NCI-H526 (cell line): Measurements from ENCODE around the gene FOXK2.
"Not testable (repeated sequence)": the region's sequence is repeated elsewhere in the genome, so short reads cannot be mapped to it uniquely, and the experiment has no call there.

Experiments used
- DNase-seq, 2 experiments: peaks; one replicate each; lab custom pipeline; 2025; lab: John Stamatoyannopoulos, UW

Gene FOXK2

DNA sequence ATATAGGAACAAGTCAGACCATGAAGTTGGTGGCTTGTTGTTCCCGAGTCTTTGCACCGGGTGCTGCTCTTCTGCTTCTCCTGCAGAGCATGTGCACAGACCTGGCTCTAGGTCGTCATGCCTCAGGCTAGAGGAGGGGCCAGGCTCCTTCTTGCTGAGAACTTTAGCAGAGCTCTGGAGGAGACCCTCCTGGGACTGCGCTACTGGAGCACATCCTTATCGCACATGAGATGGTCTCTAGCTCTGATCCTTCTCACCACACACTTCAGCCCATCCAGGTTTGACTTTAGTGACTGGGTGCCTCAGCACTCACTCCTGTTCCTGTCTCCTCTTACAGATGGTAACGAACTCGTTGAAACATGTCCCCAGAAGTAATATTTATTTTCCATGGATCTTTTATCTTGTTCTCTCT is 14.9 kb downstream of the FOXK2 start:
- no peak for DNase-seq

DNA sequence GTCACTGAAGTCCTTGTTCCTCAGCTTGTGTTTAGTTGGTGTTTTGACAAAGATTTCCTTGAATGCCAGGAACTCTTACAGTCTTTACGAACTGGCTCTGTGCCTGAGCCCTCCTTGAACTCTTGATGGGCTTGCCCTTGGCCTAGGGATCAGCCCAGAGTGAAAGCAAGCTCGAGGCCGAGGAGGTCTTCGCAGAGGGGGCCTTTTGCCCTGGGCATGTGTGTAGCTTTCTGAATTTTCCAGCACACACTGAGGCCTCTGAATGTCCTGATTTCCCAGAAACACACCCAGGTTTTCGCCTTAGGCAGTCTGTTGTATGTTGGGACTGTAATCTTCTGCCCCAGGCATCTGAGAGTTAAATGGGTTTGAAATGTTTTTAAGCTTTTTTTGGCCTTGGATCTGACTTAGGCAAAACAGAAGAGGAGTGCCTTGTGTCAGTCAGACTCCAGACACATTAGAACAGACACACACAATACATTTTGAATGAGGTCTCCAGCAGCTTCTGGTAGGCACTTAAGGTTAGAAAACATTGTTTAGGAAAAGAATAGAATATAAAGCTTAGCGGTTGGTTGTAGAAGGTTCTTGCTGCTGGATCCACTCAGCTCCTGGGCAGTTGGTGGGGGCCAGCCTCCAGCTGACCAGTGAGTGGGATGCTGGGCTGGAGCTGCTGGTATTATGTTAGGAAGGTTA is 17.1 kb downstream of the FOXK2 start:
- DNase-seq: no peak

DNA sequence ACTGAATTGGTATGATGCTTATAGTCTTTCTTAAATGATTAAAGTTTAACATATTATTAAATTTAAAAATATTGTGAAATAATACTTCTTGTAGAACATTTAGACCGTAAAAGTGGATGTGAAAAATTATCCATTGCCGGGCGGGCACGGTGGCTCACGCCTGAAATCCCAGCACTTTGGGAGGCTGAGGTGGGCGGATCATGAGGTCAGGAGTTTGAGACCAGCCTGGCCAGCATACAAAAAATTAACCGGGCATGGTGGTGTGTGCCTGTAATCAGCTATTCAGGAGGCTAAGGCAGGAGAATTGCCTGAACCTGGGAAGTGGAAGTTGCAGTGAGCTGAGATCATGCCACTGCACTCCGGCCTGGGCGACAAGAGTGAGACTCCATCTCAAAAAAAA is 17.7 kb downstream of the FOXK2 start:
- not testable (repeated sequence) for DNase-seq

DNA sequence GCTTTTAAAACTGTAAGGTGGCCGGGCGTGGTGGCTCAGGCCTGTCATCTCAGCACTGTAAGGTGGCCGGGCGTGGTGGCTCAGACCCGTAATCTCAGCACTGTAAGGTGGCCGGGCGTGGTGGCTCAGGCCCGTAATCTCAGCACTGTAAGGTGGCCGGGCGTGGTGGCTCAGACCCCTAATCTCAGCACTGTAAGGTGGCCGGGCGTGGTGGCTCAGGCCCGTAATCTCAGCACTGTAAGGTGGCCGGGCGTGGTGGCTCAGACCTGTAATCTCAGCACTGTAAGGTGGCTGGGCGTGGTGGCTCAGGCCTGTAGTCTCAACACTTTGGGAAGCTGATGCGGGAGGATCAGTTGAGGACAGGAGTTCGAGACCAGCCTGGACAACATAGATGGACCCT is 19.5 kb downstream of the FOXK2 start:
- DNase-seq: not testable (repeated sequence)

DNA sequence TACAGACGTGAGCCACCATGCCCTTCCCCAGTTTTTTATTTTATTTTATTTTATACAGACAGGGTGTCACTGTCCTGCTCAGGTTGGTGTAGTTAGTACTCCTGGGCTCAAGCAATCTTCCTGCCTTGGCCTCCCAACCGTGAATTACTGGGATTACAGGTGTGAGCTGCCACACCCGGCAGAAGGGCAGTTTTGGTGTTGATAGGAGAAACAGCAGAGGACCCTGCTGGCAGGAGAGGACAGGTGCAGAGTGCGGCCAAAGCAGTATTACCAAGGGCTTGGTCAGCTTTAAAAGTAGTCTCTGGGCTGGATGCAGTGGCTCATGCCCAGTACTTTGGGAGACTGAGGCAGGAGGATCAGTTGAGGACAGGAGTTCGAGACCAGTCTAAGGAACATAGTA is 22.9 kb downstream of the FOXK2 start:
- no peak for DNase-seq

DNA sequence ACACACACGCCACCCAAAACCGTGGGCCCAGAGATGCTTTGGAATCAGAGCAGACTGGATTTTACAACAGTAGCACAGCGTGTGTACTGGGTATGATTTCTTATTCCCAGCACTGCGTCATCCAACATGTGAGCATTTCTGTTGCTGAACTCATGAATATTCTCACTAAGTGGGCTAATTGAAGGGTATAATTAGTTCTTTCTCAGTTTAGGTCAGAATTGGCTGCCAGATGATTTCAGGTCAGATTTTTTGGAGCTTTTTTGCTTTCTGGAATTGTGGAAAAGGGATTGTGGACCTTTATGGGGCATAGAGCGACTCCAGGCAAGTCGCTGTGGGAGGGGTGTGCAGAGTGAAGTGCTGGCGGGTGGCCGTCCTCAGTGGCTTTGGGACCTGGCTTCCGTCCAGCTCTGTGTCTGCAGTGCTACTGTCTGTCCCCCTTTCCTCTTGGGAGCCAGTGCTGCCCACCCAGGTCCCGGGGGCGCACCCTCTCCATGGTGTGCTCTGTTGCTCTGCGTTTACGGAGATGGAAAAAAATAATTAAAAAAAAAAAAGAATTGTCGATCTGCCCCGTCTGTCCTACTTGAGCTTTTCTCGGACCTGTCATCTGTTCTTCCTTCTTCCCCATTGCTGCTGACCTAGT is 25.0 kb downstream of the FOXK2 start:
- no peak for DNase-seq

DNA sequence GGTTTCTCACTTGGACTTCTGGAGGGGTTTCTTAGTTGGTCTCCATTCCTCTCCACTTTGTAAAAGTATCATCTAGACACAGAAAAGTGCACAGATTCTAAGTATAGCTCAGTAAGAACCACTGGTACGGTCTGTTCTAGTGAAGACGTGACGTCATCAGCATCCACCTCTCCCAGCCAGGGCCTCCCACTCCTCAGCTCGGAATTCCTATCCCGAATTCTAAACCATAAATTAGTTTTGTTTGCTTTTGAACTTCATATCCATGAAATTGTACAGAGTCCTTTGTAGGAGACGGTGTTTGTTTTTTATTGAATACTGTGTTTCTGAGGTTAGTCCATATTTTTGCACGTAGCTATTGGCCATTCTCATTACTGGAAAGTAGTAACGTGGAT is 25.5 kb downstream of the FOXK2 start:
- no peak for DNase-seq

DNA sequence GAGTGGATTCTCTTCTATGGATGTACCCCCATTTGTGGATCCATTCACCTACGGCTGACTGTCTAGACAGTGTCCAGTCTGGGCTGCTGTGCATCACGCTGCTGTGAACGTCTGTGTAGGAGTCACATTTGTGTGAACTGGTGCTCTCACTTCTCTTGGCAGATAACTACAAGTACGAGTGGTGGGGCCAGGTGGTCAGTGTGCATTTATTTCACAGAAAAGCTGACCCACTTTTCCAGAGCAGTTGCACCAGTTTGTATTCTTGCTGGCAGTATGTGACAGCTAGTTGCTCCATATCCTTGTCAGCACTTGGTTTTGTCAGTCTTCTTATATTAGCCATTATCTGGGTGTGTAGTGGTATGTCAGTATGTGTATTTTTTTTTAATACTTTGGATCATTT is 28.4 kb downstream of the FOXK2 start:
- no peak for DNase-seq

DNA sequence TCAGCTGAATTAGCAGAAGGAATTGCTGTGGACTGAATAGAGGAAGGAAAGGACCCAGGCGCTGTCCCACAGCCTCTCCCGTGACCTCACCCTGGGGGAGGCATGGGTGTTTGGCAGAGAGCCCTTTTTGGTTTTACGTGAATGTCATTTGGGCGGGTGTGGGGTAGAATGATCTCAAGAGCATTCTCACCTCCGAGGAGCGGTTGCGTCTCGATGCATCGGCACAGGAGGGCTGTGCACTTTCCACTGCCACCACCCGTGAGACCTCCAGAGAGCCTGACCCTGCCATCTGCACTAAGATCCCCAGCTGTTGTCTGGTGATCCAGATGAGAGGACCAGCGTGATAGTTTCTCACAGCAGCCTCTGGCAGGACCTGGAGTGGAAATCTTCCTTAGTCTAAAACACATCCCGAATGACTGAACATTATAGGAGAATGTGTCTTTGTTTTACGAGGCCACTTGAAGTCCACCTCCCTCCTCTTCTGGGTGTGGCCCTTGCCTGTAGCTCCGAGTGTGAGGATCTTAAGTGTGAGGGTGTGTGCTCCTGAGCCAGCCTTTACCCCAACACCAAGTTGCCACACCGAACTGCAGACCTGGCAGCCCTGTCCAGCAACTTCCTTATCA is 29.3 kb downstream of the FOXK2 start:
- no peak for DNase-seq

DNA sequence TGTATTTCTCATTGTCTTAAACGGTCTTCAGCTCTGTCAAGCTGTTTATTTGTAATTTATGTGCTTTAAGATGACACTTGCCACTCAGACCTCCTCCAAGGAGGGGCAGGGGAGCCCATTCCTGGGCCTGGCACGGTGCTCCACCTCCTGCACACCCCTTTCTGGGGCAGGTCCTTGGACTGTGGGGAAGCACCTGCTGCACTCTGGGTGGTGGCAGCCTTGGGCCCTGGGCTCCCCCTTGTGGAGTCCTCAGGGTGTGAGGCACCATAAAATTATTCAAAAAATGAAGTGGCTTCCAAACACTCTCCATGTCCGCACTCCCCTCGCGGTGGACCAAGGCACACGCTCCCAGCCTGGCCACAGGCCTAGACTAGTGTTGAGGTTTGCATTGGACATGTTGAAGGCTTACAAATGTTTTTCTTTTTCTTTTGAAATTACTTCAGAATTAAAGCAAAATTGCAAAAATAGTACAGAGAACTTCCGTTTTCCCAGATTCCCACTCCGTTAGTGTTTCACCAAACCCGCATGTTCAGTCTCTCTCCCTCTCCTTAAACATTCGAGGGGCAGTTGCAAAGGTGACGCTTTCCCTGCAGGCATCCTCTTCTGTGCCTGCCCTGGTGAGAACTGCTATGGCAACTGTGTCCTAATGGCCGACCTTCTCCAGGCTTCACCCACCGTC is 32.4 kb downstream of the FOXK2 start:
- DNase-seq: peak; percentile 61 to 84

DNA sequence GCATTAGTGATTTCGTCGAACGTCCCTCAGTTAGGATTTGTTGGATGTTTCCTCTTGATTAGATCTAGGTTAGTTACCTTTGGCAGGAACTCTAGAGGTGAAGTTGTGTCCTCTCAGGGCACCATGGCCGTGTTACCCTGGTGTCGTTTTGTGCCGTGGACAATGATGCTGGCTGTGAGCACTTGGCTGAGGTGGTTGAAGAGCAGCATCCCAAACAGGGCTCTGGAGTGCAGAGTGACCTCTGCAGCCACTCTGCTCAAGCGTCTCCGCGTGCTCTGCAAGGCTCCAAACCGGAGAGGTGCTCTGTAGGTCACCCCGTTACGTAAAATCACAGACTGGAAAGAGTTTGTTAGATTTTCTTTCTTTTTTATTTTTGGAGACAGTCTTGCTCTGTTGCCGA is 33.0 kb downstream of the FOXK2 start:
- DNase-seq: no peak

DNA sequence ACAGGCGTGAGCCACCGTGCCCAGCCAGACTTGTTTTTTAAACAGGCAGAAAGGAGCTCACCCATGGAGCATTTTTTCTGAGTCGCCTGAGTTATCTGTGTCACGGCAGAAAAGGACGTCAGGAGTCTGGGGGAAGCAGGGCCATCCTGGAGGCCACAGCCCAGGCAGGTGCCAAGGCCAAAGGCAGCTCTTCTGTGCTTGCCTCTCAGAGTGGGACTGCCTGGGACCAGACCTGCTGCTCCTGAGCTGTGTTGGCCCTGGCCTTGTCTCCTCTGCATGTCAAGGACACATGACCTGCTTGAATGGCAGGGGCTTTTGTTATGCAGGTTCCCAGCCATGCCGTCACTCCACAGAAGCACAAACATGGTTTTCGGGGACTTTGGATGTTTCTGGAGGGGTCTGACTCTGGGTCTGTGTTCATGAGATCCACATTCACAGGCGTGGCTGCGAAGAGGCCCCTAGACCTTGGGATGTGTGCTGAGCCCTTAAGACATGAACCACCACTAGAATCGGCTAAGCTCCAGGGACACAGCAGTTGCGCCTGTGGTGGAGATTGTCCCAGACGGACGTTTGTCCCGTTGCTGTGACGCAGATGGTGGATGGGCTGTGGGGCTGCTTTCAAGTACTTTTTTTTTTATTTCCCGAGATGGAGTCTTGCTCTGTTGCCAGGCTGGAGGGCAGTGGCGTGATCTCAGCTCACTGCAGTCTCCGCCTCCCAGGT is 33.8 kb downstream of the FOXK2 start:
- DNase-seq: no peak

DNA sequence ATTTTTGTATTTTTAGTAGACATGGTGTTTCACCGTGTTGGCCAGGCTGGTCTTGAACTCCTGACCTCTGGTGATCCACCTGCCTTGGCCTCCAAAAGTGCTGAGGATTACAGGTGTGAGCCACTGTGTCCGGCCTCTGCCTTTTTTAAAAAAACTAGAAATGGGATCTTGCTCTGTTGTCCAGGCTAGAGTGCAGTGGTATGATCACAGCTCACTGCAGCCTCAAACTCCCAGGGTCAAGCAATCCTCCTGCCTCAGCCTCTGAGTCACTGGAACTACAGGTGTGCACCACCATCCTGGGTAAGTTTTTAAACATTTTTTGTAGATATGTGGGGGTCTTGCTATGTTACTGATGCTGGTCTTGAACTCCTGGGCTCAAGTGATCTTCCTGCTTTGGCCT is 38.0 kb downstream of the FOXK2 start:
- DNase-seq: not testable (repeated sequence)

DNA sequence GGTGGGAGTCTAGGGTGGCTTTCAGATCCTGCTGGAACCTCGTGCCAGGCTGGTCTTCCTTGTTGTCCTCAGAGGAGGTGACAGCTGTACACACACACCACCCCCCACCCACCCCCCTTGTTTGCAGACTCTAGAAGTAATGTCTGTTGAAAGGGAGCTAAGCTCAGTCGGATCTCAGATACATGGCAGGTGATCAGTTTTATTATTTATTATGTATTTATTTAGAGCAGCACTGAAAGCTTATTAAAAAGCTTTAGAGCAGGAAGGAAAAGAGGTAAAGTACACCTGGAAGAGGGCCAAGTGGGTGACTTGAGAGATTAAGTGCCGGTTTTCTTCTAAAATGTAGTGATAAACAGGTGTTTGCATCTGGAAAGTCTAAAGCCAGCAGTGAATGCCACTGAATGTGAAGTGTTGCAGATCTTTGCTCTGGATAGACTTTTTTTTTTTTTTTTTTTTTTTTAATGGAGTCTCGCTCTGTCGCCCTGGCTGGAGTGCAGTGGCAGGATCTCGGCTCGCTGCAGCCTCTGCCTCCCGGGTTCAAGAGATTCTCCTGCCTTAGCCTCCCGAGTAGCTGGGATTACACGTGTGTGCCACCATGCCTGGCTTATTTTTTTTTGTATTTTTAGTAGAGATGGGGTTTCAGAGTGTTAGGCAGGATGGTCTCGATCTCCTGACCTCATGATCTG is 40.2 kb downstream of the FOXK2 start:
- DNase-seq: peak in 1 of 2 experiments; percentile 15

DNA sequence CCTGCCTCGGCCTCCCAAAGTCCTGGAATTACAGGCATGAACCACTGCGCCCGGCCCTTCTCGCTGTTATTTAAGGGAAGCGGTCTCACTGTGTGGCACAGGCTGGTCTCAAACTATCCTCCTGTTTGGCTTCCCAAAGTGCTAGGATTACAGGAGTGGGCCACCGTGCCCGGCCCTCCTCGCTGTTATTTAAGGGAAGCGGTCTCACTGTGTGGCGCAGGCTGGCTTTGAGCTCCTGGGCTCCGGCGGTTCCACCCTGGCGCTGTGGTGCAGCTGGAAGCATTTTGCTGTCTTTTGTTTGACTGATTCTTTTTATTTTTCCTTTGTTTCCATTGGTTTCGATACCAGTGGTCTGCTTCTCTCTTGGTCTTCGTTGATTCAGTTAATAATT is 40.7 kb downstream of the FOXK2 start:
- DNase-seq: no peak

DNA sequence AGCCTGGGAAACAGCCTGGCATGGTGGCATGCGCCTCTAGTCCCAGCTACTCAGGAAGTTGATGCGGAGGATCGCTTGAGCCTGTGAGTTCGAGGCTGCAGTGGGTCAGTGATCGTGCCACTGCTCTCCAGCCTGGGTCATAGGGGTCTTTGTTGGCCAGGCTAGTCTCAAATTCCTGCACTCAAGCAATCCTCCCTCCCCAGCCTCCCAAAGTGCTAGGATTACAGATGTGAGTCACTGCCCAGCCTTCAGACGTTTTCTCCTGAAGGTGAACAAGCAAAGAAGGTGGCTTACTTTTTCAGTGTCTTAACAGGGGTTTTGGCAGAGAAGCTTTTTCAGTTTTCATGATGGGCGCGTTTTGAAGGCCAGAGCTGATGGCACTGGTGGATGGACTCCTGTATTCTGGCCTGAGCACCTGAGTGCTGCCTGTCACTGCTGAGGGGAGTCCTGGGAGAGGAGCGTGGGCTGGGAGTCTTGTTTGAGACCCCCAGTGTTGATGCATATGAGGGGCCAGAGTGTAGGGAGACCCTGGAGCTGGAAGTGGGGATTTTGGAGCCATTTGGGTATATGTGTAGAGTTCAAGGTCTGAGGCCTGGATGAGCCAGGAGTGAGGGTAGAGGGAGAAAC is 41.4 kb downstream of the FOXK2 start:
- no peak for DNase-seq

DNA sequence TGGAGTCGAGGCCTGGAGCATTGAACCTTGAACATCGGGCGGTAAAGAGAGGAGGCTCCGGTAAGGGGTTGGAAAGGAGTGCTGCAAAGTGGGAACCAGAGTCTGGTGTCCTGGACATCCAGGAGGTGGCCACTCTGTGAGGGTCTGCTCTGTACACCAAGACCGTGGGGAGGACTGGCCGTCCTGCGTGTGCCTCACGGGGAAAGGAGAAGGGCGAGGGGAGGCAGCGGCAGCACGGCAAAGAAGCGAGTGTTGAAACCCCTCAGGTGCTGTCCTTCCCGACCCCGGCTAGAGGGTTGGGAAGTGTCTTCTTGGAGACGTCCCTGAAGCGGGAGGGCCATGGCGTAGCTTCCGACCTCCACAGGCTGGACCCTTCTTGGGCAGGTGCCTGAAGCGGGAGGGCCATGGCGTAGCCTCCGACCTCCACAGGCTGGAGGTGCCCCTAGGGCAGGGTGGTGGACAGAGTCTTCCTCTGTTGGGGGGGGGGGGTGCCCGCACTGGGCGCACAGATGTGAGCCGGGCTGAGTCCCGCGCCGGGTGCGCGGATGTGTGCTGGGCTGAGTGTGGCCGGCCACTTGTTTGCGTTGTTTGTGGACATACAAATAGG is 42.0 kb downstream of the FOXK2 start:
- DNase-seq: no peak

DNA sequence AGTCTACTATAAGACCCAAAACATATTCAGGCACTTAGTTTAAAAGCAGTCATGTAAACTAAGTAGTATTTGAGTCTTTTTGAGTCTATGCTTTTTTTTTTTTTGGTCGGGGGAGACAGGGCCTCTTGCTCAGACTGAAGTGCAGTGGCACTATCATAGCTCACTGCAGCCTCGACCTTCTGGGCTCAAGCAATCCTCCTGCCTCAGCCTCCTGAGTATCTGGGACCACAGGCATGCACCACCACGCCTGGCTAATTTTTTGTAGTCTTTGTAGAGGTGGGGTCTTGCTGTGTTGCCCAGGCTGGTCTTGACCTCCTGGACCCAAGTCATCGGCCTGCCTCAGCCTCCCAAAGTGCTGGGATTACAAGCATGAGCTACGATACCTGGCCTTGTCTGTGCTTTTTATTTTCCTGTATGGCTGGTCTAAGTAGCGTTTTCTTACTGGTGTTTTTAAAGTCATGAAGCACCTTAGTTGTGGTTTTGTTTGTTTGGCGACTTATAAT is 43.2 kb downstream of the FOXK2 start:
- not testable (repeated sequence) for DNase-seq

DNA sequence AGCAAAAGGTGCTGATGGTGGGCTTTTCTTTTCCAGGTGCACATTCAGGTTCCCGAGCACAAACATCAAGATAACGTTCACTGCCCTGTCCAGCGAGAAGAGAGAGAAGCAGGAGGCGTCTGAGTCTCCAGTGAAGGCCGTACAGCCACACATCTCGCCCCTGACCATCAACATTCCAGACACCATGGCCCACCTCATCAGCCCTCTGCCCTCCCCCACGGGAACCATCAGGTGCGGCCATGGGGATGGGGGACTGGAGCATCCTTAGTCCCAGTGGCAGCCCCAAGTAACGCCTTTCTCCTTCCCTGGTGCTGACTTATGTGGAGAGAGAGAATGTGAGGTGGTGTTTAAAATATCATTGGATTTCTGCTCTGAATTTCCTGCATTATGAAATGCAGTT is 43.8 kb downstream of the FOXK2 start:
- no peak for DNase-seq

DNA sequence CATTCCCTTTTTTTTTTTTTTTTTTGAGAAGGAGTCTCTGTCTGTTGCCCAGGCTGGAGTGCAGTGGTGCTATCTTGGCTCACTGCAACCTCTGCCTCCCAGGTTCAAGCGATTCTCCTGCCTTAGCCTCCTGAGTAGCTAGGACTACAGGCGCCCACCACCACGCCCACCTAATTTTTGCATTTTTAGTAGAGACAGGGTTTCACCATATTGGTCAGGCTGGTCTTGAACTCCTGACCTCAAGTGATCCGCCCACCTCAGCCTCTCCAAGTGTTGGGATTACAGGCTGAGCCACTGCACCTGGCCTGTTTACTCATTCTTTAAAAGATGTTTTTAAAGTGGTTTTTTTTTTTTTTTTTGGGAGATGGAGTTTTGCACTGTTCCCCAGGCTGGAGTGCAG is 44.2 kb downstream of the FOXK2 start:
- DNase-seq: not testable (repeated sequence)

DNA sequence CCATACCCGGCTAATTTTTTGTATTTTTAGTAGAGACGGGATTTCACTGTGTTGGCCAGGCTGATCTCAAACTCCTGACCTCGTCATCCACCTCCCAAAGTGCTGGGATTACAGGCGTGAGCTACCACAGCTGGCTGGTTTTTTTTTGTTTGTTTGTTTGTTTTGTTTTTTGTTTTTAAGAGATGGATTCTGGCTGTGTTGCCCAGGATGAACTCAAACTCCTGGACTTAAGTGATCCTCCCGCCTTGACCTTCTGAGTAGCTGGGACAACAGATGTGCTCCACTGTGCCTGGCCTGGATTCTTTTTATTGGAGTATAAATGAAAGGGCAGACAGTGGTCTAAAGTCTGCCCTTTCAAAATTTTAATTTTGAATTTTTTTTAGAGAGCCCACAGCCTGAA is 44.7 kb downstream of the FOXK2 start:
- no peak for DNase-seq
